Astrocyte (in vitro differentiated cells and primary cell): Measurements from ENCODE around the gene TSG101. TPM values are rescaled to one million over a fixed set of nuclear protein-coding genes. Genes with fewer than 3 reads are reported as not detected.

Source experiments
- DNase-seq: peaks from one replicate; pipeline ENCODE4 v3.0.0-alpha.2; 2010; ENCODE audit warnings: low read depth
- FAIRE-seq: peaks from 2 replicates; lab custom pipeline; 2011; peaks lifted over from hg19 to GRCh38; lab: Jason Lieb, UNC
- H2AFZ ChIP-seq: 2 replicates; pipeline ENCODE4 v1.6.0; 2012; ENCODE audit warnings: low read depth, low read length, inconsistent platforms
- H3K27ac ChIP-seq: 2 replicates; pipeline ENCODE4 v1.5.1; 2011; ENCODE audit warnings: low read depth, low read length, inconsistent platforms
- H3K27me3 ChIP-seq: 2 replicates; pipeline ENCODE4 v1.6.0; 2011; ENCODE audit warnings: low read length, inconsistent platforms; ENCODE audit not compliant: insufficient read depth
- H3K36me3 ChIP-seq: 2 replicates; pipeline ENCODE4 v1.5.1; 2011; ENCODE audit warnings: low read length, inconsistent platforms; ENCODE audit not compliant: insufficient read depth
- H3K4me1 ChIP-seq: 2 replicates; pipeline ENCODE4 v1.5.1; 2011; ENCODE audit warnings: low read length, inconsistent platforms; ENCODE audit not compliant: insufficient read depth
- H3K4me2 ChIP-seq: 2 replicates; pipeline ENCODE4 v1.6.0; 2012; ENCODE audit warnings: low read length, inconsistent platforms
- H3K4me3 ChIP-seq: 2 replicates; pipeline ENCODE4 v1.5.1; 2011; ENCODE audit warnings: low read depth, mild to moderate bottlenecking, low read length, inconsistent platforms; ENCODE audit not compliant: insufficient read depth
- H3K79me2 ChIP-seq: 2 replicates; pipeline ENCODE4 v1.6.0; 2012; ENCODE audit warnings: mild to moderate bottlenecking, low read length, inconsistent platforms; ENCODE audit not compliant: insufficient read depth
- H3K9ac ChIP-seq: 2 replicates; pipeline ENCODE4 v1.6.0; 2012; ENCODE audit warnings: mild to moderate bottlenecking, low read length, inconsistent platforms
- H3K9me3 ChIP-seq: 2 replicates; pipeline ENCODE4 v1.5.1; 2012; ENCODE audit warnings: low read depth, mild to moderate bottlenecking, low read length, inconsistent platforms; ENCODE audit not compliant: insufficient read depth
- H4K20me1 ChIP-seq: 2 replicates; pipeline ENCODE4 v1.6.0; 2012; ENCODE audit warnings: low read length, inconsistent platforms; ENCODE audit not compliant: insufficient read depth
- H3K27ac Mint-ChIP-seq: one replicate; pipeline ENCODE4 v1.8.0; 2021; ENCODE audit warnings: mild to moderate bottlenecking, mixed read lengths; ENCODE audit not compliant: unreplicated experiment
- H3K27me3 Mint-ChIP-seq: one replicate; pipeline ENCODE4 v1.8.0; 2021; ENCODE audit warnings: low read depth, mixed read lengths; ENCODE audit not compliant: unreplicated experiment
- H3K36me3 Mint-ChIP-seq: one replicate; pipeline ENCODE4 v1.8.0; 2021; ENCODE audit warnings: low read depth, mixed read lengths; ENCODE audit not compliant: unreplicated experiment
- H3K4me1 Mint-ChIP-seq: one replicate; pipeline ENCODE4 v1.8.0; 2021; ENCODE audit warnings: low read depth, mixed read lengths; ENCODE audit not compliant: unreplicated experiment
- H3K4me3 Mint-ChIP-seq: one replicate; pipeline ENCODE4 v1.8.0; 2021; ENCODE audit warnings: mild to moderate bottlenecking, moderate library complexity, mixed read lengths; ENCODE audit not compliant: unreplicated experiment
- H3K9me3 Mint-ChIP-seq: one replicate; pipeline ENCODE4 v1.8.0; 2021; ENCODE audit warnings: mild to moderate bottlenecking, mixed read lengths; ENCODE audit not compliant: unreplicated experiment
- CTCF ChIP-seq: IDR thresholded peaks from 2 replicates; pipeline ENCODE4 v1.5.1; 2011; ENCODE audit warnings: low read depth, mild to moderate bottlenecking, inconsistent platforms, low read length, moderate library complexity; ENCODE audit not compliant: insufficient read depth
- EZH2 ChIP-seq: IDR thresholded peaks from 2 replicates; pipeline ENCODE4 v1.6.1; 2012; ENCODE audit warnings: mild to moderate bottlenecking, low read length, inconsistent platforms; ENCODE audit not compliant: insufficient read depth
- total RNA-seq: library from RNA; stranded (reverse); gene quantifications from 2 replicates; pipeline ENCODE4 v1.2.1, GENCODE V29; 2021

Gene TSG101
- total RNA-seq, 1 donor from 2014 or later, result 53.1 TPM

DNA sequence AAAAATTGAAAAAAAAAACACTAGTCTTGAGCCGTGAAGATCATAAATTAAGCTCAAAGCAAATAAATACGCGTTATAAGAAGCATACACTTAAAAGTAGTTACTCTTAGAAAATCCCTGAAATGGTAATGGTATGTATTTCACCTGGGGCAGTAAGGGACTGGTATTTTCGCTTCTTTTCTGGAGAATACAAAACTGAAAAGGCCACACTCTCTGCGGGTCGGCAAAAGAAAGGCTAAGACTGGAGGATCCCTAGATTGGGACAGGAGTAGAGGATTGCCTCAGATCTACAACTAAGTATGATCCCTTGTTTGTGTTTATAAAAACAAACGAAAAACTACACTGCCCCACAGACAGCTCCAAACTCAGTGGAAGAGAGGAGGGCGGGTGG lies 617 bp downstream of the TSG101 start:
- Mint-ChIP-seq H3K36me3 (peaks cover 2% of the 10 kb centered on the region), H3K9me3 (no peaks in the 10 kb centered on the region), H3K27me3 (no peaks in the 10 kb centered on the region), H3K27ac (peak overlapping the region; percentile 99), H3K4me3 (peak overlapping the region; percentile 99), H3K4me1 (no peaks in the 10 kb centered on the region)
- TF ChIP-seq CTCF (no peak), EZH2 (no peak)
- FAIRE-seq (no peak), DNase-seq (peak; percentile 3)
- H3K27me3 ChIP-seq, result no peaks in the 10 kb centered on the region
- H3K36me3 ChIP-seq, result peaks cover 2% of the 10 kb centered on the region
- H2AFZ ChIP-seq, result peak overlapping the region; percentile 90
- H3K79me2 ChIP-seq, result peaks cover 63% of the 10 kb centered on the region
- peaks cover 14% of the 10 kb centered on the region for H3K4me1 ChIP-seq
- peak overlapping the region; percentile 98 for H3K27ac ChIP-seq
- H3K9me3 ChIP-seq, result no peaks in the 10 kb centered on the region
- H3K9ac ChIP-seq, result peak overlapping the region; percentile 98
- peaks cover 8% of the 10 kb centered on the region for H4K20me1 ChIP-seq
- peak overlapping the region; percentile 94 for H3K4me2 ChIP-seq
- peak overlapping the region; percentile 98 for H3K4me3 ChIP-seq

DNA sequence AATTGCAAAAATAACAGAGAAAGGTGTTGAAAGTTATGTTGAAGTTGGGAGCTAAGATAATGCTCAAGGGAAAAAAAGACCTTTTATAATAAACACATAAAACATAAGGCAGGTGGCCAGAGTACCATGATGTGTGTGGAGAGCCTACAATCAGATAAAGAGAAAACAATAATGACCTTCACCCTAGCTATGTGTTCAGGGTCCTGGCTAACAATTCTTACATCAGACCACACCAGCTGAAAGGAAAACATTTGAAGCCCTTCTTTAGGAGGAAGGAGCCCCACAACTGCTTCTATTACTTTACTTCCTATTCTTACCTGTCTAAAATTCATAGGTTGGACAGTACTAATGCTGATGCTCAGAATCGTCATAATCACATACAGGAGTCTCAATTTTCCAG lies 2.5 kb downstream of the TSG101 start:
- no peak overlapping the region for H3K4me2 ChIP-seq
- H4K20me1 ChIP-seq, result peaks cover 13% of the 10 kb centered on the region
- DNase-seq, result no peak
- Mint-ChIP-seq H3K27me3 (no peaks in the 10 kb centered on the region), H3K4me1 (no peaks in the 10 kb centered on the region), H3K36me3 (peaks cover 2% of the 10 kb centered on the region), H3K9me3 (no peaks in the 10 kb centered on the region), H3K4me3 (no peak overlapping the region), H3K27ac (peak overlapping the region; percentile 27)
- no peak overlapping the region for H3K27ac ChIP-seq
- no peak for FAIRE-seq
- no peak overlapping the region for H2AFZ ChIP-seq
- no peak overlapping the region for H3K9ac ChIP-seq
- peaks cover 14% of the 10 kb centered on the region for H3K4me1 ChIP-seq
- no peak overlapping the region for H3K4me3 ChIP-seq
- H3K79me2 ChIP-seq, result peaks cover 80% of the 10 kb centered on the region
- H3K9me3 ChIP-seq, result no peaks in the 10 kb centered on the region
- TF ChIP-seq EZH2, result no peak
- no peak for TF ChIP-seq CTCF
- H3K36me3 ChIP-seq, result no peaks in the 10 kb centered on the region
- H3K27me3 ChIP-seq, result no peaks in the 10 kb centered on the region

- peaks cover 22% of the 10 kb centered on the region for H4K20me1 ChIP-seq
- Mint-ChIP-seq H3K4me3 (no peak overlapping the region), H3K4me1 (no peaks in the 10 kb centered on the region), H3K9me3 (no peaks in the 10 kb centered on the region), H3K27me3 (no peaks in the 10 kb centered on the region), H3K27ac (no peak overlapping the region), H3K36me3 (peaks cover 2% of the 10 kb centered on the region)
- H2AFZ ChIP-seq, result no peak overlapping the region
- peaks cover 14% of the 10 kb centered on the region for H3K4me1 ChIP-seq
- no peak overlapping the region for H3K4me3 ChIP-seq
- H3K9me3 ChIP-seq, result no peaks in the 10 kb centered on the region
- TF ChIP-seq EZH2, result no peak
- no peak overlapping the region for H3K27ac ChIP-seq
- H3K9ac ChIP-seq, result no peak overlapping the region
- no peaks in the 10 kb centered on the region for H3K36me3 ChIP-seq
- DNase-seq (no peak), FAIRE-seq (no peak)
- H3K27me3 ChIP-seq, result no peaks in the 10 kb centered on the region
- H3K79me2 ChIP-seq, result peaks cover 89% of the 10 kb centered on the region
- H3K4me2 ChIP-seq, result no peak overlapping the region
These were observed 3.7 kb downstream of the TSG101 start for GRCh38 chr11:18523084-18523483.
